Measurements from ENCODE around the gene GRPEL1. TPM values are rescaled to one million over a fixed set of nuclear protein-coding genes. Genes with fewer than 3 reads are reported as not detected.

Gene GRPEL1
- total RNA-seq, 1 experiment from 2014 or later: 80.1 TPM

GRCh38 chr4:7073059-7073458 is 5.2 kb upstream of the GRPEL1 start:
- Histone ChIP-seq H4K20me1 (ENCODE audit: insufficient read depth) (no peaks in the 10 kb centered on the region), H3K4me1 (ENCODE audit: control insufficient read depth in 1 of 2, insufficient read depth in 2 of 2, low read length in 2 of 2) (peaks cover 6 to 29% of the 10 kb centered on the region in 2 experiments; a peak in 3 of 4 replicates), H3K27ac (ENCODE audit: low read depth, low read length) (no peak overlapping the region), H3K9me3 (ENCODE audit: control insufficient read depth in 1 of 2, insufficient read depth in 1 of 2, low read depth in 1 of 2, low read length in 2 of 2) (no peaks in the 10 kb centered on the region), H3K79me2 (ENCODE audit: insufficient read depth, low read length) (no peaks in the 10 kb centered on the region), H3K4me3 (replicated peaks in 1 of 2; ENCODE audit: low read depth in 1 of 2, low read length in 2 of 2) (no peak overlapping the region), H3K36me3 (ENCODE audit: control insufficient read depth in 1 of 2, insufficient read depth in 2 of 2, low read length in 2 of 2) (no peaks in the 10 kb centered on the region), H3K9ac (ENCODE audit: low read length) (no peak overlapping the region), H3K27me3 (ENCODE audit: insufficient read depth, low read length) (no peaks in the 10 kb centered on the region), H3K9me2 (ENCODE audit: insufficient read depth) (no peaks in the 10 kb centered on the region), H3K4me2 (ENCODE audit: low read length) (no peak overlapping the region), H2AFZ (ENCODE audit: low read depth, low read length, poor library complexity, severe bottlenecking) (no peak overlapping the region)
- no peak for DNase-seq (ENCODE audit: low read depth, low spot score)
- ATAC-seq: no peak
- ChIA-PET RAD21 (ENCODE audit: low non-redundant PET in 1 of 2, low total read pairs in 2 of 2, uncharacterized antibody in 2 of 2, unreplicated experiment in 2 of 2) (no interaction called here), POLR2A (no interaction called here), CTCF (interaction anchor here (0.9 to 2.1 kb wide), 2 partner anchors 9 to 99 kb away, joined by 3 to 7 read pairs; no protein-coding TSS in a partner anchor)
- BruUV-seq (replicated peaks): no TSS peak
- intact Hi-C loops (cut with micrococcal nuclease): loop anchor here (5.0 kb wide), 1 partner anchor 806 kb away; the partner anchor contains the start of gene WFS1
- TF ChIP-seq TCF7L2 (IDR thresholded peaks at IDR 0.05; ENCODE audit: borderline replicate concordance, extremely low read depth, insufficient read depth, insufficient read length): no peak
- TF ChIP-seq REST (IDR thresholded peaks at IDR 0.05; ENCODE audit: low read depth): no peak
- no peak for TF ChIP-seq ZNF274 (IDR thresholded peaks at IDR 0.05; ENCODE audit: low read depth, low read length)
- no peak for TF ChIP-seq SP1 (IDR thresholded peaks at IDR 0.05; ENCODE audit: low read depth)
- no peak for TF ChIP-seq ATF3 (IDR thresholded peaks at IDR 0.05)
- no peak for TF ChIP-seq POLR2A (IDR thresholded peaks at IDR 0.05; ENCODE audit: borderline replicate concordance, extremely low read depth, insufficient read depth, insufficient read length)
- TF ChIP-seq CTCF (IDR thresholded peaks at IDR 0.05 in 2 of 3, conservative IDR thresholded peaks at IDR 0.05 in 1 of 3; ENCODE audit: borderline replicate concordance in 1 of 3, insufficient read depth in 1 of 3, low read depth in 2 of 3, low read length in 2 of 3): no peak
- no peak for TF ChIP-seq SIN3A (IDR thresholded peaks at IDR 0.05; ENCODE audit: low read depth)
- TF ChIP-seq MAX (IDR thresholded peaks at IDR 0.05): no peak
- TF ChIP-seq FOSL1 (IDR thresholded peaks at IDR 0.05; ENCODE audit: low read depth): no peak
- no peak for TF ChIP-seq EGR1 (IDR thresholded peaks at IDR 0.05; ENCODE audit: low read depth)
- TF ChIP-seq JUND (IDR thresholded peaks at IDR 0.05): no peak
- TF ChIP-seq EZH2phosphoT487 (IDR thresholded peaks at IDR 0.05; ENCODE audit: borderline replicate concordance): no peak
- TF ChIP-seq ELF1 (IDR thresholded peaks at IDR 0.05; ENCODE audit: borderline replicate concordance, low read depth): no peak
- TF ChIP-seq CBX3 (IDR thresholded peaks at IDR 0.05; ENCODE audit: low read depth): no peak
- TF ChIP-seq ZFX (IDR thresholded peaks at IDR 0.05): no peak
- no peak for TF ChIP-seq CEBPB (IDR thresholded peaks at IDR 0.05; ENCODE audit: low read depth)
- no peak for TF ChIP-seq ZBTB33 (IDR thresholded peaks at IDR 0.05; ENCODE audit: extremely low read depth, insufficient replicate concordance, low read length)
- TF ChIP-seq YY1 (IDR thresholded peaks at IDR 0.05; ENCODE audit: extremely low read depth, insufficient replicate concordance, low read depth, low read length): no peak

All from HCT116 (cell line).